Endothelial cell (in vitro differentiated cells): ENCODE results near the gene ARHGEF4. TPM values are rescaled to one million over a fixed set of nuclear protein-coding genes. Genes with fewer than 3 reads are reported as not detected.

Experiments
- DNase-seq: peaks from one replicate; pipeline ENCODE4 v3.0.0; 2021; ENCODE audit warnings: low spot score
- H3K27ac Mint-ChIP-seq: one replicate; pipeline ENCODE4 v1.8.0; 2021; ENCODE audit warnings: mixed read lengths, inconsistent platforms; ENCODE audit not compliant: unreplicated experiment
- H3K27me3 Mint-ChIP-seq: one replicate; pipeline ENCODE4 v1.8.0; 2021; ENCODE audit warnings: mild to moderate bottlenecking, moderate library complexity, mixed read lengths, inconsistent platforms; ENCODE audit not compliant: unreplicated experiment
- H3K36me3 Mint-ChIP-seq: one replicate; pipeline ENCODE4 v1.8.0; 2021; ENCODE audit warnings: mild to moderate bottlenecking, low read depth, mixed read lengths, inconsistent platforms; ENCODE audit not compliant: unreplicated experiment
- H3K4me1 Mint-ChIP-seq: one replicate; pipeline ENCODE4 v1.8.0; 2021; ENCODE audit warnings: mild to moderate bottlenecking, mixed read lengths, inconsistent platforms; ENCODE audit not compliant: unreplicated experiment
- H3K4me3 Mint-ChIP-seq: one replicate; pipeline ENCODE4 v1.8.0; 2021; ENCODE audit warnings: mild to moderate bottlenecking, mixed read lengths, inconsistent platforms; ENCODE audit not compliant: unreplicated experiment
- H3K9me3 Mint-ChIP-seq: one replicate; pipeline ENCODE4 v1.8.0; 2021; ENCODE audit warnings: mixed read lengths, inconsistent platforms; ENCODE audit not compliant: unreplicated experiment
- total RNA-seq: library from RNA; stranded (reverse); fragmentation: NEBNext Ultra II Directional; extraction: Animal tissue kit (Norgen Biotek cat#: 25700); gene quantifications from one replicate; pipeline ENCODE4 v1.2.1, GENCODE V29; 2021; ENCODE audit not compliant: unreplicated experiment
- TF ChIP-seq, protein P1 (sequence below): fragments of 200-600 bp; sonication (generic); IDR thresholded peaks from one replicate; pipeline ENCODE4 v1.5.0; 2021; ENCODE audit warnings: antibody characterized with exemption; ENCODE audit not compliant: unreplicated experiment

ARHGEF4 gene
- total RNA-seq, 1 donor from 2014 or later: 10.3 TPM

DNA sequence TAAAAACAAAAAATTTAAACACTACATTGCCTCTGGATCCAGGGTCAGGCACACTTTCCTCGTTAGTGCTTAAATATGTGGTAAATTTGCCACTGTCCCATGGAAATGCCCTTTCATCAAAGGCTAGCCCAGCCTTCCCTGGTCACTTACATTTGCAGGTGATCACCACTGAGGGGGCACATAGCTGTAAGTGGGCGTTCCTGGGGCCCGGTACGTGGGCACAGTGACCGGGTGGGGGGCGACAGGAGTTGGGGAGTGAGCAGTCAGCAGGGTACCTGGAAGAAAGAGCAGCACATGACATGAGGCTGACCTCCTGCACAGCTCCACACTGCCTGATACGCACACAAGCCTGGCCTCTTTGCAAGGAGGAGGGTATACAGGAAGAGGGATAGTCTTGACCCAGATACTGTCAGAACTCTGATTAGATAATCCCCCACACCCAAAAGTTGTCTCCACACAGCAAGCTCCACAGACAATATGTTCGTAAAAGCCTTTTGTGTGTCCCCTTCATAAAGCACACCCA, 216.1 kb downstream of the ARHGEF4 start:
- TF ChIP-seq, protein P1, sequence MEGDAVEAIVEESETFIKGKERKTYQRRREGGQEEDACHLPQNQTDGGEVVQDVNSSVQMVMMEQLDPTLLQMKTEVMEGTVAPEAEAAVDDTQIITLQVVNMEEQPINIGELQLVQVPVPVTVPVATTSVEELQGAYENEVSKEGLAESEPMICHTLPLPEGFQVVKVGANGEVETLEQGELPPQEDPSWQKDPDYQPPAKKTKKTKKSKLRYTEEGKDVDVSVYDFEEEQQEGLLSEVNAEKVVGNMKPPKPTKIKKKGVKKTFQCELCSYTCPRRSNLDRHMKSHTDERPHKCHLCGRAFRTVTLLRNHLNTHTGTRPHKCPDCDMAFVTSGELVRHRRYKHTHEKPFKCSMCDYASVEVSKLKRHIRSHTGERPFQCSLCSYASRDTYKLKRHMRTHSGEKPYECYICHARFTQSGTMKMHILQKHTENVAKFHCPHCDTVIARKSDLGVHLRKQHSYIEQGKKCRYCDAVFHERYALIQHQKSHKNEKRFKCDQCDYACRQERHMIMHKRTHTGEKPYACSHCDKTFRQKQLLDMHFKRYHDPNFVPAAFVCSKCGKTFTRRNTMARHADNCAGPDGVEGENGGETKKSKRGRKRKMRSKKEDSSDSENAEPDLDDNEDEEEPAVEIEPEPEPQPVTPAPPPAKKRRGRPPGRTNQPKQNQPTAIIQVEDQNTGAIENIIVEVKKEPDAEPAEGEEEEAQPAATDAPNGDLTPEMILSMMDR: no peak
- H3K4me1 Mint-ChIP-seq: peaks cover 22% of the 10 kb centered on the region
- H3K27me3 Mint-ChIP-seq: no peaks in the 10 kb centered on the region
- no peaks in the 10 kb centered on the region for H3K9me3 Mint-ChIP-seq
- peaks cover 56% of the 10 kb centered on the region for H3K36me3 Mint-ChIP-seq
- H3K4me3 Mint-ChIP-seq: peak overlapping the region; percentile 59
- H3K27ac Mint-ChIP-seq: peak overlapping the region; percentile 52
- no peak for DNase-seq

DNA sequence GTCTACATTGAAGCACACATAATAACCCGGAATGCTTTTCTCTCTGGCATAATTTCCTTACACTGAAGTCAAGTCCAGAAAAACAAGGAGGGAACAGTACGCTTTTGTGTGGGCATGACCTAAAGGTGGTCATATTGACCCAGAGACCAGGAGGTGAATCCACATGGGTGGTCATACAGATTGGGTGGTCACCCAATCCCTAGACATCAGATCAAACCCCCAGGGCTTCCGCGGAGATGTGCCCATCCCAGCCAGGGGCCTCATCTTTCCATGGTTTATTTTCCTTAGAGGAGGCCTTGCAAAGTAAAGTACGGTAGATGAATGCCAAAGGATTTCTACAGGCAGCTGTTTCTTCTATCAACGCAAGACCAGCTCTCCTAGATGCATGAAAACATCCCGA, 217.8 kb downstream of the ARHGEF4 start:
- Mint-ChIP-seq H3K27me3 (no peaks in the 10 kb centered on the region), H3K9me3 (no peaks in the 10 kb centered on the region), H3K27ac (no peak overlapping the region), H3K4me3 (no peak overlapping the region), H3K4me1 (peaks cover 22% of the 10 kb centered on the region), H3K36me3 (peaks cover 57% of the 10 kb centered on the region)
- no peak for DNase-seq
- TF ChIP-seq, protein P1: no peak

DNA sequence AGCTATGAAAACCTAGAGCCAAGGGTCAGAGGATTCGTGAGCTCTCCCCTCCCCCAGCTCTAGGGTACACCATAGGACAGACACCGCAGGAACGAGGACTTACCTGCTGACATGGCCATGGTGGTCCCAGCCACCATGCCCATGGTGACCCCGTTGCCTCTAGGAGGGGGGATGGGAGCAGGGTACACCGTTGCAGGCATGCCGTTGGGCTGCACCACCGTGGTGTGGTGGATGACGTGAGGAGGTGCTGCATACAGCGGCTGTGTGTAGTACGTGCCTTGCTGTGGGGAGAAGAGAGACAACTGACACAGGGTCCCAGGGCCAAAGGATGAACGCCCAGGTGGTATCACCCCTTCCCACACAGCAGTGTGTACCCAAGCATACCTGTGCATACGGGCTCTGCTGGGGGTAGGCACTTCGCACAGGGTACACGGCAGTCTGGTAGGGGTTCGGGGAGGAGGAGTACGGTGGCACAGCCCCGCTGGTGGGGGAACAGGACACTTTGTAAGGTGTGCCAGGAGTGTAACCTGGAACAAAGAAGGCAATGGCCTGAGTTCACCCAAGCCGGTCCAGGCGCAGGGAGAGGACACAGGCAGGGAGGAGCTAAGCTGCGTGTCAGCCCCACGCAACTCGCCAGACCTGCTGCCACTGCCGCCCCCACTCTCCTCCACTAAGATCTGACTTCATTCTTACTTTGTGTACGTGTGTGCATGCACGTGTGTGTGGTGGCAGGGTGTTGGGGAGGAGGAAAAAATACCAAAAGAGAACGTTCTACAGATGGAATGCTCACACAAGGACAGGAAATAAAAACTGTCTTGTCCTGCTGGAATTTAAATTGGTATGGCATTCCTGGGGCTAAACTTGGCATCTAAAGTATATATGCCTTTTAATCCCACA, 218.7 kb downstream of the ARHGEF4 start:
- peak overlapping the region; percentile 0 for H3K27ac Mint-ChIP-seq
- TF ChIP-seq, protein P1: no peak
- no peak for DNase-seq
- H3K4me1 Mint-ChIP-seq: peaks cover 22% of the 10 kb centered on the region
- no peaks in the 10 kb centered on the region for H3K27me3 Mint-ChIP-seq
- peaks cover 54% of the 10 kb centered on the region for H3K36me3 Mint-ChIP-seq
- H3K9me3 Mint-ChIP-seq: no peaks in the 10 kb centered on the region
- H3K4me3 Mint-ChIP-seq: no peak overlapping the region

DNA sequence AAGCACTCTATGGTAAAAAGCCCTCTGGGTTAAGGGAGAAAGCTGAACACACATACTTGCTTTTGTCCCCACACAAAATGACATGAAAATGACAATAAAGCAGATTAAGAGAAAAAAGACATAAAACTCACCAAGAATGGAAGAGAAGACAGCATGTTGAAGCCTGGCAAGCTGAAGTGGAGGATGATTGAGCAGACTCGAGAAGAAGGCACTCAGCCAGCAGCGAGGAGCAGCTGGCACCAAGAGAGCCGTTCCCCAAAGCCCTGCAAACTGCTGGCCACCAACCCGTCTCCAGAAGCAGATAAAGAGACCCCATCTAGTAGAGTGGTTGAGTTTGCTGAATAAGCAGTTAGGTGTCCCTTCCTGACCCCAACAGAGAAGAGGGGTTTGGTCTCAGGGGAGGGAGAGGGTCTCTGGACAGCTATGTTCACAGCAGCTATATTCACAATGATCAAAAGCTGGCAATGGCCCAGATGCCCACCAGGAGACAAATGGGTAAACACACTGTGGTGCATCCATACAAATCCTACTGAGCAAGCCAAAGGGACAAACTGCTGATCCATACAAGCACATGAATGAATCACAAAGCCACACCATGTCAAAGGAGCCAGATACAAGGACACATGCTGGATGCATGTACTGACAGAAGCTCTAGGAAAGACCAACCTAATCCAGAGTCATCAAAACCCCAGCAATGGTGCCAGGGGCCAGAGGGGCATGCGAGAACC, 219.7 kb downstream of the ARHGEF4 start:
- H3K4me1 Mint-ChIP-seq: peaks cover 22% of the 10 kb centered on the region
- no peaks in the 10 kb centered on the region for H3K9me3 Mint-ChIP-seq
- H3K4me3 Mint-ChIP-seq: no peak overlapping the region
- H3K27ac Mint-ChIP-seq: peak overlapping the region; percentile 0
- no peaks in the 10 kb centered on the region for H3K27me3 Mint-ChIP-seq
- no peak for DNase-seq
- peaks cover 52% of the 10 kb centered on the region for H3K36me3 Mint-ChIP-seq
- TF ChIP-seq, protein P1: no peak
